Fibroblast of peridontal ligament (primary cell): ENCODE measurements around the gene GRID2.
"Not testable (repeated sequence)": the region's sequence is repeated elsewhere in the genome, so short reads cannot be mapped to it uniquely, and the experiment has no call there.

Experiments used
- DNase-seq: peaks from one replicate; pipeline ENCODE4 v3.0.0-alpha.2; 2010; ENCODE audit errors: extremely low read depth

The GRID2 gene

DNA sequence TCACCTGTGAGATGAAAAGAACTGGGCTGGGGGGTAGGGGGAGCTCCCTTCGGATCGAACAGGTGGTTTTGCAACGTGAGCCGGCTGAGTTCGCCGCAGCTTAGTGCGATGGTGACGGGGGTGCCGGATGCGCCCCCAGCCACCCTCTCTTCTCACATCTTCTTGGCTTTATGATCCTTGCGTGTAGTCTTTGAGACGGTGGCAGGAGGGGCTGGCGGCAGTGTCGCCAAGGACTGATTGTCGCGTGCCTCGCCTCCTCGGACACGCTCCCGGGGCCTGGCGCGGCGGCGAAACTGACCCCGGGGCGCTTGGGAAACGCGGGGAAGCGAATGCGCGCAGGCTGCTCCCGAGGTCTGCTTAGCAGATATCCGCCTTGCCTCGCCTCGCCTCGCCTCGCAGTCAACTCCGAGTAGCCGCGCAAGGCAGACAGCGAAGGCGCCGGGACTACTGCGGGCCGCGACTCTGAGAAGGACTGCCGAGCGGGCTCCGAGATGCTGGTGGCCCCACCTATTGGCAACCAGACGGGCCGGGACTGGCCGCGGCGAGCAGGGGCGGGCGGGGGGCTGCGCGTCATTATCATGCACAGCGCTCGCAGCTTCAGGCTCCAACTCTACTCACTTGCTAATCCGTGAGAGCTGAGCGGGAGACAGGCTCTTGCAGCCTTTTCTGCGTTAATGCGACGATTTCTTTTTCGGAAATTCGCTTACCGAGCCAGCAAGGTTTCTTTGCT, 1.5 kb downstream of the GRID2 start:
- peak; percentile 51 for DNase-seq

DNA sequence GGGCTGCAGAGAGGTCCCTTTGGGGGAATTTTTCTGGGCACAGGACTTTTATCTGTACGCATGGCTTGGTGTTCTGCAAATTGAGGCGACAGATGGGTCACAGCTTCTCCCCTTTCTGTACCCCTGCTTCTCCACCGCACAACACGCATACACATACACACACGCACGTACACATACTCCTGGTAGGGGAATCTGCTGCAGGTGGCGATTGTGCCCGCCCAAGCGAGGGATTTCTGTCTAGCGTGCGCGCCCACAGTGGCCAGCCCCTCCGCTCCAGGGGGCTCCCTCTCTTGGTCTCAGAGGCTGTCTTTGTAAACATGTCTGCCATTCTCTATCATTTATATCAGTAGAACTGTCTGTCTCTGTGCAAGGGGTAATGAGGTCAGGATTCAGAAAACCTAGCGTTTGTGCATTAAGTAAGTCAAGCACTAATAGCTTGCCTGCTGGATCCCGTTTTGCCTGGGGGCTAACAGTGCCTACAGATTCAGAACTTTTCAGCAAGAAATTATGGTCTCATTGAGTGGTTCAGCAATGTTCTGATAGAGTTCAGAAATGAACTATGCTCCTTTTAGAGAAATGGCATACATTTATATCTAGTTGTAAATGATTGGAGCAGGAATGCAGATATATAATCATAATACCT, 2.2 kb downstream of the GRID2 start:
- no peak for DNase-seq

DNA sequence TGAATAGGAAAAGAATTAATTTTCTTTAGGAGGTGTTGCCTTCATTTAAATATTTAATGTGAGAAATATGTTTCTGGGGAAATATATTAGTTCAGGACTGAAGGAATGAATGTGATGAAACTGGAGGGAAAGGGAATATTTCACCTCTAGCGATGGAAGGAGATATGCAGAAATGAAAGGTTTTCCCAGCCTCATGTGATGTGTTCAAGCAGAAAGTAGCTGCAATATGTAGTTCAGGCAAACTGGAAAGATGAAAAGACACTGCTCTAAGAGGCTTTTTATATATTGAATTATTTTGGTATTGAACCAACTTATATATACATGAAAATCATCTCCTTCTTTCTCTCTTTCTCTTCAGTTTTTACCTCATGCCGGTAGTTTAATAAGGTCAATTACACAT, 3.4 kb downstream of the GRID2 start:
- DNase-seq = no peak

DNA sequence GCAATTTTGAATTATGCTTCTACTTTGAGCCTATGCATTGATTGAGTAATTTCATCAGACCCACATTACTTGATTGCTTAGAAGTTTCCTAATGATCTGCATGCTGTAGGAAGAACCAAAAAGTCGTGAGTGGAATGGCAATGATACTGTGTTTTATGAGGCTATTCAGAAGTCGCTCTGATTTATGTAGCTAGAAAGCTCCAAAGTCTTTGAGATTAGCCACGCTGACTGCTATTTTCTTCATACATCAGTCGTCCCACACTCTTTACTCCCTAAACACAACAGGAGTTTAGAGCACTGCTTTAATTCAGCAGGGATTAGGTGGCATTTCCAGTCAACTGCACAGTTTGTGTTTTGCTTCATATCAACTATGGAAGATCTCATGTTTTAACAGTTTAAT, 4.1 kb downstream of the GRID2 start:
- no peak for DNase-seq

DNA sequence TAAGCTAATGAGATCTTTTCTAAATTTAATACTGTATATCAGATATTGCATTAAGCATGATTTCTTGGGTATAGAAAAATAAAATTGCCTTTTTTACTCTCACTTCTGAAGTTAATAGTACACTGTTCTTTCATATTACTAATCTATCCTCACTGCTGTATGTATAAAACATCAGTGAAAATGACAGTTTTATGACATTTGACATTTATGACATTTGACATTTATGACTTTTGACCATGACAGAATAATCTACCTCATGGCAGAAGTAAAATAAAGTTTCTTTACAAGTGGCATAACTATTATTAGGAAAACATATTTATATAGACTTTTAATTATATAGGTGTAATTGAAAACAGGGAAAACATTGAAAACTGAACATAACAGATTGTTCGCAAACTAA, 13.3 kb downstream of the GRID2 start:
- DNase-seq = no peak

DNA sequence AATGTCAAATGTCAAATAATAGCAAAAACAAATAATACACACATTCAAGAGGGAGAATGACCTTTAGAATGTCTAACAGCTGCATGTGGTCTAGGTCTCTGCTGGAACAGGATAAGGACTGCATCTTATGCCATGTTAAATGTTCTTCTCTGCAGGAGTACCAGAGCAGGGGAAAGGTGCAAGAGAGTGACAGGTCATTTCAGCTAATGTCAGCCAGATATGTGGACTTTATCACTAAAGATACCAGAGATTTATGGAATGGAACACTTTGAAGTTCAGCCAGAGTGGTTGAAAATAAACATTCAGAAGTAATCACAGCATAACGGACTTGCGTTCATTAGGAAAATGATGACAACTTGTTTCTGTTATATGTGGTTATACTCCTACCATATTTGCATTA, 24.3 kb downstream of the GRID2 start:
- DNase-seq = no peak

DNA sequence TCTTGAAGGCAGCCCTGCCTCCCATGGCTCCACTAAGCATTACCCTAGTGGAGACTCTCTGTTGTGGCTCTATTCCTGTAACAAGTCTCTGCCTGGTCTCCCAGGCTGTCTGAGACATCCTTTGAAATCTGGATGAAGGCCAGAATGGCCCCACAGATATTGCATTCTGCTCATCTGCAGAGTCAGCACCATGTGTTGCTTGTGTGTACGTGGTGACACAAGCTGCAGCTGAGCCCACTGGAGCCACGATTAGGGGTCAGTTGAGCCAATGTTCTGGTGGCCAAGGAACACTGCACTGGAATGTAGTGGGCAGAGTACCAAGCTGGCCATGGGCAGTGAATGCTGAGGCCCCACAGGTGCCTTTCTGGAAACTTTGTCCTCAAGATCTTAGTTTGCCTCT, 29.2 kb downstream of the GRID2 start:
- no peak for DNase-seq

DNA sequence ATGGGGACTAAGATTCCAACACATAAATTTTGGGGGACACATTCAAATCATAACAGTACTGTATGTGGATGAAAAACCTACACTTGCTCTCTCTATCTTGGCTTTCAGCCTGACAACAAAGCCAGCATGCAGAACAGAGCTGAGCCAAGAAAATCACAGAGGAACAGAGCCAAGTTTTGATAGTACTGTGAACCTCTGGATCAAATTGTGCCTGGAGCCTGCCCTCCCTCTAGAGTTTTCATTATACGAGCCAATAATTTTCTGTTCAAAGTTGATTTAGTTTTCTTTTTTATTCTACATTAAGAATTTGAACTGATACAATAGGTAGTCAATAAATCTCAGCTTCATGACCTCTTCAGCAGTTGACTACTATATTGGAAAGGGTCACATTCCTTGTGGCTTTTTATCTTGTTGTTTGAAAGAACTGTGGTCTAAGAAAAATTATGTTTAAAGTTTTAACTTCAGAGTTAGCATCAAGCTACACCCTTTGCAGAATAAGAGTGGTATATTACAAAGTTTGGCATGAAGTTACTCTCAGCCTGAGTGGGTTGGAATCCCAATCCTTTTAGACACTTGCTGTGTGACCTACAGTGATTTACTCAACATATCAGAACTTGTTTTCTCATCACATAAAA, 31.1 kb downstream of the GRID2 start:
- DNase-seq = peak; percentile 64

DNA sequence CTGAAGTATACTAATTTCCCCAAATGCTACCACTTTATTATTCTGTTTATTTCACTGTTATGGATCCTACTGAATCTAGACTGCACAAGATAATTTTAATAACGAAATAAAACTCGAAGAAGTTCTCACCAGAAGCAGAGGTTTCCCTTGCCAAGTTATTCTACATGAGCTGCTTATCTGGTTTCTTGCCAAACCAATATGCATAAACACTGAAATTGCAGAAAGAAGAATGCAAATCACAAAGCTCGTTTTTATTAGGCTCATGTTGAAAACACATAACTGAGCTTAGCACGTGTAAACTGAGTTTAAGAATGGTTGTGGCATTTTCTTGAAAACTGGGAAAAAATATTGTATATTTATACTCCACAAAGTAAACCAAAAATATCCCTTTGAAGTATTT, 35.9 kb downstream of the GRID2 start:
- DNase-seq = peak; percentile 67

DNA sequence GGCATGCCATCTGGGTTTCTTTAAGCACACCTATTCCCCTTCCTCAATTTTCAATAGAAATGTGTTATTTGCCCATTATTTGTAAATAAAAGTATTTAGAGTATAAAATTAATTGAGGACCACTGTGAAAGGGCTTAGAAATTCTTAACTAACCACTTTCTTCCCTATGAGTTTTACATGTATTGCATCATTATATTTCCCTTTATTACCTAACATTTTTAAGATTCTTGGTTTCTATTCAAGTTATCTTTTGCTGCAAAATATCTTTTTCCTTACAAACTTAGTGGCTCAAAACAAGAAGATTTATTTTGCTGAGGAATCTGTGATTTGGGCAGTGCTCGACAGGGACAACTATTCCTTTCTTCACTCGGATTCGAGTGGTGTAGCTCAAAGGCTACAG, 40.5 kb downstream of the GRID2 start:
- no peak for DNase-seq

DNA sequence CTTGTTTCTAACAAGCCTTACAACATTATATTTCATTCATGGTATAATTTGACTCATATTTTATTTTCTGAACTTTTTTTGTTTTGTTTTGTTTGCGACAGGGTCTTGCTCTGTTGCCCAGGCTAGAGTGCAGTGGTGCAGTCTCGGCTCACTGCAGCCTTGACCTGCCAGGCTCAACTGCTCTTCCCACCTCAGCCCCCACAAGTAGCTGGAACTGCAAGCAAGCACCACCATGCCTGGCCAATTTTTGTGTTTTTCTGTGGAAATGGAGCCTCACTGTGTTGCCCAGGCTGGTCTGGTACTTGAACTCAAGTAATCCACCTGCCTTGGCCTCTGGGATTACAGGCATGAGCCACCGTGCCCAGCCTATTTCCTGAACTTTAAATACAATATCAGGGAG, 42.5 kb downstream of the GRID2 start:
- no peak for DNase-seq

DNA sequence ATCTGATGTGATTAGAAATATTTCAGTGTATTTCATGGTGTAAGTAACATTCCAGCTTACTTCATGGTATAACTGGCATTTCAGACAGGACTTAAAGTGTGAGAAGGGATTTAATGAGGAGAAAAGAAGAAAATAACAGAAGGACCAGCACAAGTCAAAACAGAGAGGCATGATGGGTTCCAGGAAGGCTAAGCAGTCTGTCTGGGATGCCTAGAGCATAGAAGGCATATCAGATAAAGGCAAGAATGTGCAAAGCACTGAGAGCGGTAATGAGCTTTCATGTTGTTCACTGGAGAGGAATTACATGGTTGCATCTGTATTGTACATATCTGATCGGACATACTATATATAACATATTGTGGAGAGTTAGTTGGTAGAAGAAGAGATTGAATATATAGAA, 54.2 kb downstream of the GRID2 start:
- no peak for DNase-seq

DNA sequence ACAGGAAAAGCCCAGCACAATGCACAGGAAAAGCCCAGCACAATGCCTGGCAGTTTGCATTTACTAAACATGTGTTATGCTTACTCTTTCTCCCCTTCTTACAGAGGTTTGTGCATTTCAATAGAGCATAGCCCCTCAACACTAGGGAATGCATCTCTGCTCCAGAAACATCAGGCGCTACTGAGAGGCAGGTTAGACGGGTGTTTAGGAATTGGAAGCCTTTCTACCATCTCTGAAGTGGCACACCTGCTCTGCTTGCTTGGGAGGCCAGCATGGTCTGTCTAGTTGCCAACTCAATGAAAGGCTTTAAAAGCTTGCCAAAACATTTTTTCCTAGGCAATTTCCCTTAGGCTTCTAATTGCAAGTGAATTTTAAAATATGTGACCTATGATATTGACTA, 55.7 kb downstream of the GRID2 start:
- DNase-seq = no peak

DNA sequence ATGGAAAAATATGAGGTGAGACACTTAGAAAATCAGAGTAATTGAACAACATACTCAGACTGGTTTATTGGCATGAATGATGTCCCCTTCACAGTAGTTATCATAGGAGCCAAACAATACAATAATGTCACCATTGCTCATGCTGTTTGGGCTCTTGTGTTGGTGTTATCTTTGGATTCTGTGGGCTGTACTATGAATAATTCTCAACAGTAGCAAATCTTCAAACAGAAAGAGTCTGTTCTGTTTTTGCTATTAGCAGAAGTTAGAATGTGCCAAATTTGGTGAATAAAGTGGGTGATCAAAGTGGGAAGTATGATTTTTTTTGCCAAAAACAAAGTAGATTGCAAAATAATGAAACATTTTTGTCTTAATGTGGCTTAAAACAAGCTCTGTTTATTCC, 58.3 kb downstream of the GRID2 start:
- no peak for DNase-seq

DNA sequence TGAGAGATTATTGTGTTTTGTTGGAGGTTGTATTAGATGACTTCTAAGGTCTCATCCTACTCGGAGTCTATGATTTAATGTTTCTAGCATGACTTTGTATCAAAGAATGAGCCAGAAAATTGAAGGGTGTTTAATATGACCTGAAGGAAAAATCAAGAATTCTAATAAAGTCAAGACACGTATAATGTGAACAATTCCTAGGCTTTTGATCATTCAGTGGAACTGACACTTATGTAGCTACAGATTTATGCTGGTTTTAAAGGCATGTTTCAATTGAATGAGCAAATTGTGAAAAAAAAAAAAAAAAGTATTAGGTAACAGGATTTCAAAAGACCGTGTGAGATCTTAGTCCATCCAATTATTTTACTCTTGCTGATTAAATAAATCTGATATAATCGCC, 64.9 kb downstream of the GRID2 start:
- no peak for DNase-seq

DNA sequence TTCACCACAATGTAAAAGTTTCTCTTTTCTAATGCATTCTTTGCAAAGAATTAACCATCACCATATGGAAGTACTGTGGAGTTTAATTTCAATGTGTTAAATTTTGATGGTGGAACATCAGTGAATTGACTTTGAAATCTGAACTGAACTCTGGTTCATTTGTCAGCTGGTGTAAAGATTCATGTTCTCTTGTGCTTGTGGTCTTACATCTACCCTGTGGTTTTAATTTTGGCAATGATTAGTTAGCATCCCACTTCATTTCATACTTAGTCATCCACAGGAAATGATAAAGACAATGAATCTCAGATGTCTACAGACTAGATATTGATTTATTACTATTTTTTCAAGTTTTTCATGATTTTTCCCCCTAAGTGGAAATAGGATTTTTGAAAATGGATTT, 77.8 kb downstream of the GRID2 start:
- DNase-seq = peak; percentile 36

DNA sequence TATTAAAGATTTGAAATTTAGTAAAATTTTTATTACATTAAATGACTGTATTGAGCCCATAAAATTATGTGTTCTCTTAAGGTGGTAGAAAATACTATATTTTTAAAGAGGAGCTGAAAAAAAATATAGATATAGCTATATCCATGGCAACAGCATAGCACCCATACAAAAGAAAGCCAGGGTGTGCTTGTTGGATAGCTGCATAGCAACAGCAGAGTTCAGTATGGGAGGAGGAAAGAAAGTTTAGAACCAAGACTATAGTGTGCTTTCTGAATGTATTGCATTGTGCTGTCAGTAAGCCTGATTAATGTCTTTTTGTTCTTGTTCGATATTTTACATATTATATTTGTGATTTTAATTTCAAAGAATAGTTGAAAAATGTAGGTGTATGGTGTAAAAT, 78.4 kb downstream of the GRID2 start:
- DNase-seq = no peak

DNA sequence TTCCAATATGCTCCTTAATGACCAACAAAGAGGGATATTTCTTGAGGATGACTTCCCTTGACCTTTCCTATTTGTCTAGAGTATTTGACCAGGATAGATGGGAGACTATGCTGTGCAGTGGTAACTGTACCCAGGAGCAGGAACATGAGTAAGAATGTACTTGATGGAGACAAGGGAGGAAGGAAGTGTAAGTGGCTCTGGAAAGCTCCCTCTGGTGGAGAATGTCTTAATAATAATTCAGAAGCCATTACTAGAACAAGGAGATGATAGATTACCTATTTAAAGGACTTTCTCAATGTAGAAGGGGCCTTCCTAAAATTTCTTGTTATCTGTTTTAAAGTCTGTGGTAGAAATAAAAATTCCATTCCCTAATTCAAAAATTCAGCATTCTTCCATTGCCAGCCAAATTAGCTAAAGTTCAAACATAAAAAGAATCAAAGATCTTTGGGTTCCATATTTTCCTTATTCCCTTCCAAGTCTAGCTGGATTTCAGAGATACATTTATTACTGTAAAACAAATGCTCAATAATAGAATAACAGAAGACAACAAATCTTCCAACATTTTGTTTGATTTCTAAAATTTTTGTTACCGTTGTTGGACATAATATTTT, 83.8 kb downstream of the GRID2 start:
- peak; percentile 78 for DNase-seq

DNA sequence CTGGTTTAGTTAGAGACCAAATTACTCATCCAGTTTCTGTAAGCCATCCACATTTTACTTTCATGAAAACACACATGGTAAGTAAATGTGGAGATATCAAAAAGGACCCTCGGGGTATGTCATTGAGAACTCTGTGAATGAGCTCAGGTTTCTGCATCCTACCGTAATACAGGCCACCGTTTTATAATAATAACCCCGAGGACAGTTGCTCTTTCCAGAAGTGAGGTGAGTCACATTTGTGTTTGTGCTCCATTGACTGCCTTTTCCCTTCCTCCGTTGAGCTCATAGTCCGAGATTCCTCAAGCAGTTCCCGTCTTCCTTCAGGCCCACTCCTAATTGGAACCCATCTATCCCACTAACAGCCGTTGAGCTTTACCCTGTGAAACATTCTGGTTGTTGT, 95.3 kb downstream of the GRID2 start:
- no peak for DNase-seq

DNA sequence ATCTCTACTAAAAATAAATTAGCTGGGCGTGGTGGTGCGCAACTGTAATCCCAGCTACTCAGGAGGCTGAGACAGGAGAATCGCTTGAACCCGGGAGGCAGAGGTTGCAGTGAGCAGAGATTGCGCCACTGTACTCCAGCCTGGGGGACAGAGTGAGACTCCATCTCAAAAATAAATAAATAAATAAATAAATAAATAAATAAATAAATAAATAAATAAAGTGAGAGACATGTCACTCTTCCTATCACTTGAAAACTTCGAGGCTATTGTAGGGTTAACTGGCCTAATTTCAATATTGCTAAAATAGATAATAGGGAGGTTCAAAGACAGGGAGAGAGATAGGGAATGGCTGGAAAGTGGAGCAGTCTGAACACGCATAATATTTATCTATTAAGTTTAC, 99.8 kb downstream of the GRID2 start:
- not testable (repeated sequence) for DNase-seq

DNA sequence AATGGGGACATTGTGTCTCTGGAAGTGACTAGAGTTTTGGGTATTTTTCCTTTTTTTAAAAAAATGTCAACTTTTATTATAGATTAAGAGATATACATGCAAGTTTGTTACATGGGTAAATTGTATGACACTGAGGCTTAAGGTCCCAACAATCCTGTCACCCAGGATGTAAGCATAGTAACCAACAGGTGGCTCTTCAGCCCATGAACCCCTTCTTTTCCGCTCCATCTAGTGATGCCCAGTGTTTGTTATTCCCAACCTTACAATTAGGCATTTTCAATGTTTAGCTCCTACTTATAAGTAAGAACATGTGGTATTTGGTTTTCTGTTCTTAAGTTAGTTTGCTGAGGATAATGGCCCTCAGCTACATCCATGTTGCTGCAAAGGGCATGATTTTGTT, 102.7 kb downstream of the GRID2 start:
- DNase-seq = no peak

DNA sequence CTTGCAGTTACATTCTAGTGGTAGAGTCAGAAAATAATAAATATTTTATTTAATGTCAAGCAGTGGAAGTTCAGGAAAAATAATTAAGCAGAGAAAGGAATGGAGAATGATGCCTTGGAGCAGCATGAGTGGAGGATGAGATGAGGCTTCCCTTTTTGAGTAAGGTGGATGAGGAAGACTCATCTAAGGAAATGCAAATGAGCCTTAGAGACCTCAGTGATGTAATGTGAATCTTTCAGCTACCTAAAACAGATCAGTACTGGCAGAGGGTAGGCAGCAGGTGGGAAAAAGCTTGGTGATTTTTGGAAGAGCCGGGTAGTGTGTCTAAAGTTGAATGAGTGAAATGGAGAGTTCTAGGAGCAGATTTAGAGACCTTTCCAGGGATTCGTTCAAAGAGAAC, 118.2 kb downstream of the GRID2 start:
- no peak for DNase-seq

DNA sequence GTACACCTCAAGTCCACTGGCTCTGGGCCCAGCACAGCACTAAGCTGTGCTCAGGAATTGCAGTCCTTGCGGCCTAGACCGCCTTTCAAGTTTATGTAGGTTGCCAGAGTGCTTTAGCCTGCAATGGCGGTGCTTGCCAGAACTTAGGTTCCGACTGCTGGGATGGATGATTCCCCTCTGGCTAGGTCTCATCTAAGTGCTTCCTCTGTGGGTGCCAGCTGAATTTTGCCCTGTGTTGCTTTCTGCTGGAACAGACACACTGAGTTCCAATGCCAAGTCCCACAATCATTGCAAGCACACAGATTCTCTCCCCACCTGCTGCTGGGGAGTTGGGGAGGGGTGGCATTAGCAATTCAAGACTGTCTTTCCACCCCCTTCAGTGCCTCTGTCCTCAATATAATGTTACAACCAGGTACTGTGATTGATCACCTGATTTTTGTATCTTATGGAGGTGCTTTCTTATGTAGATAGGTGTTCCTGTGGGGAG, 129.5 kb downstream of the GRID2 start:
- no peak for DNase-seq
